ENCODE results near the gene ARID1A.
A peak's percentile ranks its signal among the peaks of the same experiment; 100 is the strongest.
"Not testable (repeated sequence)": the region's sequence is repeated elsewhere in the genome, so short reads cannot be mapped to it uniquely, and the experiment has no call there.

Gene ARID1A

DNA sequence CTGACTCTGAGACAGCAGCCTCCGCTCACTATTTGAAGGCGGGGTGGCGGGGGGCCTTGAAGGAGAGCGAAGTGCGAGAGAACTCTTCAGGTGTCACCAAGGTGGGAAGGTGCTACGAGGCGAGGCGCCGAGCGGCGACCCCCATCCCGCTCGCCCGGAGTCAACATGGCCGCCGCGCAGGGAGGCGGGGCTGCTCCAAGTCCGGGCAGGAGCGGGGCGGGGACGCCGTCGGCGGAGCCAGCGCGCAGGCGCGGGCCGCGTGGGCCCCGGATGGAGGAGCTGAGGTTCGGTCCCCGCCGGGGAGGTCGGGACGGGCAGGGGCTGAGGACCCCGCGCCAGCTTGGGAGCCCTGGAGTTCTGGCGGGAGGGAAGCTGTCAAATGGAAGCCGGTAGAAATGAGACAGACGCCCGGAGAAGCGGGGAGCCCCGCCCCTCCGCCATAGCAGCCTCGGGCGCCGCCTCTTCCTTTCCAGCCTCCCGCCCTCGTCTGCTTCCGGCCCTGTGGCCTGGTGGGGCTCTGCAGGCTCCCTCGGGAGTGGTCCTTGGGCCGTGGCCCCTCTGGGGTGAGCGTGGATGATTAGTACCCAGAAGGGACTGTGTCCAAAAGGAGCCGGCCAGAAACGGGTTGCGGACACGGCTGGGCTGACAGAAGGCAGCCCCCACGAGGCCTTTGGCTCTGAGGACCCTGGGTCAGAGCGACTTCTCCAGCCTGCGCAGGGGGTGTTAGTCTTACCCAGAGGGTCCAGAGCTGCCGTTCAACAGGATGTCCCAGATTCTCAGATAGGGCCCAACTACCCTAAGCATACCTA, 92.1 kb downstream of the ARID1A start, which contains the start of gene PIGV:
Gene PIGV, plus strand, starts transcription at position 245 of the 809 bp plus-strand sequence. CDS start 2,866 bp downstream, outside the sequence.
- H3K27me3 Mint-ChIP-seq: no peaks in the 10 kb centered on the region
- H3K4me1 Mint-ChIP-seq: peaks cover 42% of the 10 kb centered on the region
- H3K36me3 Mint-ChIP-seq: peaks cover 4% of the 10 kb centered on the region
- peak within 1 kb of the TSS; percentile 99 for H3K4me3 Mint-ChIP-seq
- peak; percentile 88 to 95 for DNase-seq (ENCODE audit: low spot score in 2 of 2)
- peak within 1 kb of the TSS; percentile 99 for H3K27ac Mint-ChIP-seq
- ATAC-seq (ENCODE audit: low read depth): peak; percentile 81
- no peaks in the 10 kb centered on the region for H3K9me3 Mint-ChIP-seq

DNA sequence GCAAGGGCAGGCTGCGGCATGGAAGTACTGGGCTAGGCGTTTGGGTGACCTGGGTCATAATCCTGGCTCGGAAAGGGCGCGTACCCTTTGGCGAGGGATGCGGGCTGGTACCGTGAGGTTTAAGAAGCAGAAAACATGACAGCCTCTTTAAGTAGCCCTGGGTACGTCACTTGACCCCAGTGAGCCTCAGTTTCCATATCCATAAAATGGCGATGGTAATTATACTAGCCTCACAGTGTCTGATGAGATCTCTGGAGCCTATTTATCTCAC, 92.6 kb downstream of the ARID1A start:
- no peaks in the 10 kb centered on the region for H3K9me3 Mint-ChIP-seq
- H3K27ac Mint-ChIP-seq: peak overlapping the region; percentile 99
- peak overlapping the region; percentile 99 for H3K4me3 Mint-ChIP-seq
- H3K27me3 Mint-ChIP-seq: no peaks in the 10 kb centered on the region
- ATAC-seq (ENCODE audit: low read depth) (no peak), DNase-seq (ENCODE audit: low spot score in 2 of 2) (no peak)
- H3K4me1 Mint-ChIP-seq: peaks cover 46% of the 10 kb centered on the region
- peaks cover 10% of the 10 kb centered on the region for H3K36me3 Mint-ChIP-seq

DNA sequence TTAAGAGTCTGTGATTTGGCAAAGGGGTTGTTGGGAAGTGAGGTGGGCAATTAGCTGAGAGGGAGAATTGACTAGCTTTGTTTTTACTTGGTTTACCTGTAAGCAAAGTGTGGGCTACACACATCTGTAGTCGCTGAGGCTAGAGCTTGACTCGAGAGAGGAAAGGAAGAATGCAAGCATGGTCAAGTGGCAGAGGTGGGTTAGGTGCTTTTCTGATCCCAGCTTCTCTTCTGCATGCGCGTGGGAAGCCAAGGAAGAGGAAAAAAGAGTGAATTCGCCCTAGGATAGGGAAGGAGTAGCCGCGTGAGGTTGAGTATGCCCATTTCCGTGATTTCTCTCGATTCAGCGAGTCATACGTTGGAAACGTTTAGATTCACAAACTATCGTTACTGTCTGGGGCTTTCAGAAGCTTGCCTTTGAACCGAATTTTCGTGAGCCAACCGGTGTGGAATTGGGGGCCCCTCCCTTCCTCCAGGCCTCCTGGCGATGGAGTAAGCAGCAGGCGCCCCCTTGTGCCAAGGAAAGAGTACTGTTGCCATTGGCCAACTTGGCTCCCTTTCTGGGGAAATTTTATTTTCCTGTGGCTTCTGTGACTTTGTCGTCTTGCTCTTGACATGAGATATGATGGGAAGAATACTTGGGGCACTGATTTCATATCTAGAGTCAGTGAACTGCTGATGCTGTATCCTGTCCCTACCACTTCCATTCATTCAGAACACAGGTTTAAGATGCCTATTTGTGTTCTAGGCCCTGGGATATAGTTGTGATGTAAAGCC, 93.2 kb downstream of the ARID1A start:
- peak overlapping the region; percentile 99 for H3K4me3 Mint-ChIP-seq
- H3K36me3 Mint-ChIP-seq: peaks cover 12% of the 10 kb centered on the region
- peak; percentile 76 for DNase-seq (ENCODE audit: low spot score in 2 of 2)
- peaks cover 46% of the 10 kb centered on the region for H3K4me1 Mint-ChIP-seq
- peak; percentile 37 for ATAC-seq (ENCODE audit: low read depth)
- peak overlapping the region; percentile 99 for H3K27ac Mint-ChIP-seq
- no peaks in the 10 kb centered on the region for H3K9me3 Mint-ChIP-seq
- H3K27me3 Mint-ChIP-seq: no peaks in the 10 kb centered on the region

DNA sequence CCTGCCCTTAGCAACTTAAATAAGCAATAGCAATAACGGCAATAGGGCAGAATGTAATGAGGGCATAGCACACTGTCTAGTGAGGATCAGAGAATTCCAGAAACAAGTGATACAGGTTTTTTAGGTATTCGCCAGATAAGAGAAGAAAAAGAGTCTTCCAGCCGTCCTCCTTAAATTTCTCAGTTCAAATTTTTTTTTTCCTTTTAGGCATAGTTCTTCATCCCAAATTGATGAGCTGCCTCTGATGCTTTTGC, 93.7 kb downstream of the ARID1A start:
- no peak overlapping the region for H3K4me3 Mint-ChIP-seq

DNA sequence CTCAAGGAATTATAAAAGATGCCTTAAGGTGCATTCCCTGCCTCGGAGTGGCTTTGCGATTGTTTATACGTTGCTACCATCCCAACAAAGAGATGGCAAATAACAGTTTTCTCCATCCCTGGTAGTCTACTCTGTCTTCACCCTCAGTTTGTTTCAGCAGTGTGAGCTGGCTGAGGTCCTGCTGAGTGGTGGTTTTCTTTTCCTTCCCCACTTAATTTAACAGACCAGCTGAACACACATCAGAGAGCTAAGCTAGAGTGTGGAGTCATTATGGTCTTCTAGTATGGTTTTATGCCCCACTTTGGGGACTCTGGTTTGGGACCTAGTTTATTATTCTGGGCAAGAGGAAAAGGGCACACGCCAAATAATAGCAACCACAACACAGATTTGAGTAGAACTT, 94.1 kb downstream of the ARID1A start:
- Mint-ChIP-seq H3K4me3 (no peak overlapping the region), H3K27me3 (no peaks in the 10 kb centered on the region), H3K36me3 (peaks cover 21% of the 10 kb centered on the region), H3K27ac (peak overlapping the region; percentile 99), H3K4me1 (peaks cover 38% of the 10 kb centered on the region), H3K9me3 (no peaks in the 10 kb centered on the region)
- no peak for ATAC-seq (ENCODE audit: low read depth)
- no peak for DNase-seq (ENCODE audit: low spot score in 2 of 2)

More for the DNA sequence above, 93.7 kb downstream of the ARID1A start:
- peaks cover 42% of the 10 kb centered on the region for H3K4me1 Mint-ChIP-seq
- no peaks in the 10 kb centered on the region for H3K27me3 Mint-ChIP-seq
- H3K9me3 Mint-ChIP-seq: no peaks in the 10 kb centered on the region
- no peak for ATAC-seq (ENCODE audit: low read depth)
- H3K27ac Mint-ChIP-seq: peak overlapping the region; percentile 99
- H3K36me3 Mint-ChIP-seq: peaks cover 17% of the 10 kb centered on the region
- DNase-seq (ENCODE audit: low spot score in 2 of 2): no peak

DNA sequence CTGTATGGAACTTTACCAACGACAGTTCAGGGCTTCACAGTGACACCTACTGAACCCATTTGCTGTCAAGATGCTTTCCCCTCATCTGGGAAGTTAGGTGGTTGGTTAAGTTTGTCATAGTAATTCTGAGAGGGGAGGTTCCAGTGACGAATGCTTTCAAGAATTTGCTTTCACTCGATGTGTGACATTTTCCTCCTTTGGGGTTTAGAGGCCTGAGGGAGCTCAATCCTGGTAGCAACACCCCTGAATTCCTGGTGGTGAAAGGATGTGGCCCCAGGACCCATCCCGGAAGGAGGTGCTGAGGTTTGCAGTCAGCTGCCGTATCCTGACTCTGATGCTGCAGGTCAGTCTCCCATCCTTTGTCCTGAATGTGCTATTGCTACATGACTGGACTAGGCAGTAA, 94.7 kb downstream of the ARID1A start:
- no peak overlapping the region for H3K4me3 Mint-ChIP-seq
- no peak for ATAC-seq (ENCODE audit: low read depth)
- no peak for DNase-seq (ENCODE audit: low spot score in 2 of 2)
- H3K4me1 Mint-ChIP-seq: peaks cover 34% of the 10 kb centered on the region
- H3K36me3 Mint-ChIP-seq: peaks cover 21% of the 10 kb centered on the region
- no peaks in the 10 kb centered on the region for H3K9me3 Mint-ChIP-seq
- H3K27me3 Mint-ChIP-seq: no peaks in the 10 kb centered on the region
- no peak overlapping the region for H3K27ac Mint-ChIP-seq

DNA sequence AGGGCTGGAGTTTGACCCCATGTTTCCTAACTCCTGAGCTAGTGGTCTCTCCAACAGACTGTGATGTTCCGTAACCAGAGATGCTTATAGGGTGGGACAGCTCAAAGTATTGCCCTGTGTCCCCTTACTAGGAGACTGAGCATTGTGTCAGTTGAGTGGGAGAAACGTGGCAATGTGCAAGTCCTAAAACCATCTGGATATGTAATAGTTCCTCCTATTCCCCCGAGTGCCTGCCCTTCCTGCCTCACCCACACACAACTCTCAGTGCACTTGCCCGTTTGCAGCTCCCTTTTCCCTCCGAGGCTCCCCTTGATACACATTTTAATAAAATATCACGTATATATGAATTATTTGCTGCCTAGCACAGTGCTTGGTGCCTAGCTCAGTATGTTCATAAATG, 95.3 kb downstream of the ARID1A start:
- H3K36me3 Mint-ChIP-seq: peaks cover 21% of the 10 kb centered on the region

DNA sequence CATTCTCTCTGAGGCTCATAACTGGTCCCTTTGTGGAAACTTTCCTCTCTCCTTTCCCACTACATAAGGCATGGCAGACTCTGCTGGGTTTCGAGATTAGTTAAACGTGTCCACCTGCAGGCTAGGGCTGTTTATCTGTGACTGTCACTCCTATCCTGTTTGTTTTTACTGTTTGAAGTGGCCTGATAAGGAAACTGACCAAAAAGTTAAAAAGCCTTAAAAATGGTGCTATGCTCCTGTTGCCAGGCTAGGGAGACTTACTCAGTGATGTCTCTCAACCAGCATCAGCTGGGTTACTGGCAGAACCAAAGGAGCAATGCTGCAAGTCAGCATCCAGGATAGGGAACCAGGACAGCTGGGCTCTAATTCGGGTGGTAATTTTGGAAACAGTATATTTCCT, 95.8 kb downstream of the ARID1A start:
- no peak for ATAC-seq (ENCODE audit: low read depth)
- no peak overlapping the region for H3K27ac Mint-ChIP-seq
- H3K4me3 Mint-ChIP-seq: no peak overlapping the region
- no peak for DNase-seq (ENCODE audit: low spot score in 2 of 2)
- no peaks in the 10 kb centered on the region for H3K27me3 Mint-ChIP-seq
- H3K4me1 Mint-ChIP-seq: peaks cover 24% of the 10 kb centered on the region
- H3K36me3 Mint-ChIP-seq: peaks cover 24% of the 10 kb centered on the region
- no peaks in the 10 kb centered on the region for H3K9me3 Mint-ChIP-seq

More for the DNA sequence above, 95.3 kb downstream of the ARID1A start:
- ATAC-seq (ENCODE audit: low read depth) (no peak), DNase-seq (ENCODE audit: low spot score in 2 of 2) (no peak)
- Mint-ChIP-seq H3K9me3 (no peaks in the 10 kb centered on the region), H3K4me1 (peaks cover 28% of the 10 kb centered on the region), H3K4me3 (no peak overlapping the region), H3K27me3 (no peaks in the 10 kb centered on the region), H3K27ac (no peak overlapping the region)

DNA sequence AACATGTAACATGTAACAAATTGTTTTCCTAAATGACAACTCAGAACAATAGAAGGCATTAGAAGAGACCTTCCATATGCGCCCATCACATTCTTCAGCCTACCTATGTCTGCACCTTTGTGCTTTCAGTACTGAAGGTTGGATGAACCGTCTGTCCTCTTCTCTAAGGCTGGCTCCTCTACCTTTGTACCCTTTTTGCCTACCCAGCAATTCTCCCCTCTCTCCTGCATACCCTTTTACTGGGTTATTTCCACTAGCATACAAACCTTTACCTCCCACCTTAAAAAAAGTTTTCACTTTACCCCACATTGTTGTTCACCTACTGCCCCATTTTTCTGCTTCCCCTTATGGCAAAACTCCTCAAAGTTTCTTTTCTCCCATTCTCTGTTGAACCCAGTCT, 97.1 kb downstream of the ARID1A start:
- Mint-ChIP-seq H3K36me3 (peaks cover 27% of the 10 kb centered on the region), H3K4me3 (no peak overlapping the region), H3K27ac (no peak overlapping the region), H3K27me3 (no peaks in the 10 kb centered on the region), H3K4me1 (peaks cover 18% of the 10 kb centered on the region), H3K9me3 (no peaks in the 10 kb centered on the region)
- ATAC-seq (ENCODE audit: low read depth) (no peak), DNase-seq (ENCODE audit: low spot score in 2 of 2) (no peak)

DNA sequence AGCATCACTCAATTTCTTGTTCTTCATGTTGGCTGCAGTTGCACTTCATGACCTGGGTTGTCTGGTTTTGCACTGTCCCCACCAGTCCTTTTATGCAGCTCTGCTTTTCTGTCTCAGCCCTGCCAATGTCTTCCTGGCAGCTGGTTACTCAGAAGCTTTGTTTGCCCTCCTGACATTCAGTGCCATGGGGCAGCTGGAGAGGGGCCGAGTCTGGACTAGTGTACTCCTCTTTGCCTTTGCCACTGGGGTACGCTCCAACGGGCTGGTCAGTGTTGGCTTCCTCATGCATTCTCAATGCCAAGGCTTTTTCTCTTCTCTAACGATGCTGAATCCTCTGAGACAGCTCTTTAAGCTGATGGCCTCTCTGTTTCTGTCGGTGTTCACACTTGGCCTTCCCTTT, 98.6 kb downstream of the ARID1A start:
- no peak for DNase-seq (ENCODE audit: low spot score in 2 of 2)
- no peak for ATAC-seq (ENCODE audit: low read depth)
- H3K9me3 Mint-ChIP-seq: no peaks in the 10 kb centered on the region
- H3K4me1 Mint-ChIP-seq: peaks cover 9% of the 10 kb centered on the region
- H3K36me3 Mint-ChIP-seq: peaks cover 27% of the 10 kb centered on the region
- no peaks in the 10 kb centered on the region for H3K27me3 Mint-ChIP-seq
- no peak overlapping the region for H3K4me3 Mint-ChIP-seq
- no peak overlapping the region for H3K27ac Mint-ChIP-seq

DNA sequence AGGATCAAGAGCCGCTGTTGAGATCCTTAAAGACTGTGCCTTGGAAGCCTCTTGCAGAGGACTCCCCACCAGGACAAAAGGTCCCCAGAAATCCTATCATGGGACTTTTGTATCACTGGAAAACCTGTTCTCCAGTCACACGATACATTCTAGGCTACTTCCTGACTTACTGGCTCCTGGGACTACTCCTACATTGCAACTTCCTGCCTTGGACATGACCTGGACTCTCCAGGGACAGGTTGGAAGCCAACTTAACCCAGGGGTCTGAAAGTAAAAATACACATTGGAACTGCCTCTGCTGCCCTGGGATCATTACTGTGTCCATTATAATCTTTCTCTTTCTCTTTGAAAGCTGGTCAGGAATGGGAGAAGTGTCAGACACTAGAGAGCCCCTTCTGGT, 101.8 kb downstream of the ARID1A start:
- Mint-ChIP-seq H3K27me3 (no peaks in the 10 kb centered on the region), H3K9me3 (no peaks in the 10 kb centered on the region), H3K4me3 (no peak overlapping the region), H3K4me1 (peaks cover 10% of the 10 kb centered on the region), H3K36me3 (peaks cover 28% of the 10 kb centered on the region), H3K27ac (no peak overlapping the region)
- ATAC-seq (ENCODE audit: low read depth): no peak
- DNase-seq (ENCODE audit: low spot score in 2 of 2): no peak

DNA sequence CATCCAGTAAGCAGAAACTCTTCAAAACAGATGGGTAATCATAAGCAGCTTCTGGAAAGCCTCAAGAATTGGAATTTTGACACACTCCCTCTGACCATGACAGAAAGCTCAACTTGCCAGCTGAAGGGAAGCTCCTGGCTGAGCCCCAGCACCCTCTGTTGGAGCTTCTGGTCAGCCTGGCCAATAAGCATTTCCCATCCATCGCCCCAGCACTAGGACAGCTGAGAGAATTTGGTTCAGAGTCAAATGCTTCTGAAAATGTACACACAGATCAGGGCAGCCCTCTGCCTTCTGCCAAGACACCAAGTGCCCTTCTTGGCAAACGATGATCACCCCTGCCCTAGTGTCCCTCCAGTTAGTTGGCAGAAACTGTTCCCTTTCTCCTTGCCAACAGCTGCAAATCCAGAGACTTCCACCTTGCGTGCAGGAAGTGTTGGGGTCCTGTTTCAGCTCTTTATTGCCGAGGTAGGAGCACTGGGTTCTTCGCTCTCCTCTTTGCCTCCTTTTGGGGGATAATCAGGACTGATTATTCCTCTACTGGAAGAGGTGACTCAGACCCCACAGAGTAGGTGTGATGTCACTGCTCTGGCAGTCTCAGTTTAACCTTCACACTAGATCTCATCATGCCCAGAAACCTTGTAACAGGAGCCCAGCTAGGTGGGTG, 103.8 kb downstream of the ARID1A start:
- no peaks in the 10 kb centered on the region for H3K9me3 Mint-ChIP-seq
- H3K27ac Mint-ChIP-seq: no peak overlapping the region
- DNase-seq (ENCODE audit: low spot score in 2 of 2) (no peak), ATAC-seq (ENCODE audit: low read depth) (no peak)
- no peak overlapping the region for H3K4me3 Mint-ChIP-seq
- H3K36me3 Mint-ChIP-seq: peaks cover 12% of the 10 kb centered on the region
- H3K4me1 Mint-ChIP-seq: peaks cover 4% of the 10 kb centered on the region
- H3K27me3 Mint-ChIP-seq: no peaks in the 10 kb centered on the region

DNA sequence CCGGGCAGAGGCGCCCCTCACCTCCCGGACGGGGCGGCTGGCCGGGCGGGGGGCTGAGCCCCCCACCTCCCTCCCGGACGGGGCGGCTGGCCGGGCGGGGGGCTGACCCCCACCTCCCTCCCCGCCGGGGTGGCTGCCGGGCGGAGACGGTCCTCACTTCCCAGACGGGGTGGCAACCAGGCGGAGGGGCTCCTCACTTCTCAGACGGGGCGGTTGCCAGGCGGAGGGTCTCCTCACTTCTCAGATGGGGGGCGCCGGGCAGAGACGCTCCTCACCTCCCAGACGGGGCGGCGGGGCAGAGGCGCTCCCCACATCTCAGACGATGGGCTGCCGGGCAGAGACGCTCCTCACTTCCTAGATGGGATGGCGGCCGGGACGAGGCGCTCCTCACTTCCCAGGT, 108.1 kb downstream of the ARID1A start:
- not testable (repeated sequence) for H3K4me3 Mint-ChIP-seq; DNase-seq (ENCODE audit: low spot score in 2 of 2); H3K36me3 Mint-ChIP-seq; ATAC-seq (ENCODE audit: low read depth); H3K9me3 Mint-ChIP-seq; H3K27ac Mint-ChIP-seq; H3K4me1 Mint-ChIP-seq; H3K27me3 Mint-ChIP-seq

DNA sequence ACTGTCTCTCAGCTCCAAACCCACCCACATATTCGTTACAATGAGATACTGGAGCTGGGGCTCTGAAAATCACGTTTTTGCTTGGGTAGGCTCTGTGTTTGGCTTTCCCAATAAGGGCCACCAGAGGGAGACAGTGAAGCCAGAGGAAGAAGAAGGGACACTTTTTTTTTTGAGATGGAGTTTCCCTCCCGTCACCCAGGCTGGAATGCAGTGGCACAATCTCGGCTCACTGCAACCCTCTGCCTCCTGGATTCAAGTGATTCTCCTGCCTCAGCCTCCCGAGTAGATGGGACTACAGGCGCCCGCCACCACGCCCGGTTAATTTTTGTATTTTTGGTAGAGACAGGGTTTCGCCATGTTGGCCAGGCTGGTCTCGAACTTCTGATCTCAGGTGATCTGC, 114.3 kb downstream of the ARID1A start:
- H3K9me3 Mint-ChIP-seq, H3K36me3 Mint-ChIP-seq, H3K4me1 Mint-ChIP-seq, H3K27me3 Mint-ChIP-seq: not testable (repeated sequence)
- ATAC-seq (ENCODE audit: low read depth) (peak; percentile 93), DNase-seq (ENCODE audit: low spot score in 2 of 2) (peak; percentile 72 to 79)
- Mint-ChIP-seq H3K4me3 (peak overlapping the region; percentile 21), H3K27ac (peak overlapping the region; percentile 85)

Measured in memory B cell (primary cell).